ENCODE data around the gene TXLNB.

TXLNB gene

DNA sequence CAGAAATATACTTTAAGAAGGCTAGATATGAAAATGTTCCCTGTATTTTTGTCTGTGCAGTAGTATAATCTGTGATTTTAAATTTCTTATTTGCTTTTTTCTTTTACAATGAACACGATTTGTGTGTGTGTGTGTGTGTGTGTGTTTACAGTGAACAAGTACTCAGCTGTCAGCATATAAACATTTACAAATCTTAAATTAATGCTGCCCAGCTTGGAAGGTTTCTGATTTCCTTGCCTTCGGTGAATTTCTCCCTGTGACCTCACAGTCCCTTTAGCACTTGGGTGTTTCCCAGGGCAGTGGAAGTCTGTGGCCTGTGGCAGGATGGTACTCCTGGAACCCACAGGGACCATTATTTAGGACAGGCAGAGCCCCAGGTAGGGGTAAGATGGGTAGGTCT, 37.6 kb downstream of the TXLNB start:
- no peak for DNase-seq
- Histone ChIP-seq H3K4me3 (ENCODE audit: low read depth, low read length) (no peak overlapping the region), H3K27me3 (ENCODE audit: insufficient read depth, low read depth, severe bottlenecking) (no peaks in the 10 kb centered on the region), H3K9me3 (ENCODE audit: severe bottlenecking) (no peaks in the 10 kb centered on the region), H3K27ac (no peak overlapping the region), H3K36me3 (no peaks in the 10 kb centered on the region)
- TF ChIP-seq, protein P1, sequence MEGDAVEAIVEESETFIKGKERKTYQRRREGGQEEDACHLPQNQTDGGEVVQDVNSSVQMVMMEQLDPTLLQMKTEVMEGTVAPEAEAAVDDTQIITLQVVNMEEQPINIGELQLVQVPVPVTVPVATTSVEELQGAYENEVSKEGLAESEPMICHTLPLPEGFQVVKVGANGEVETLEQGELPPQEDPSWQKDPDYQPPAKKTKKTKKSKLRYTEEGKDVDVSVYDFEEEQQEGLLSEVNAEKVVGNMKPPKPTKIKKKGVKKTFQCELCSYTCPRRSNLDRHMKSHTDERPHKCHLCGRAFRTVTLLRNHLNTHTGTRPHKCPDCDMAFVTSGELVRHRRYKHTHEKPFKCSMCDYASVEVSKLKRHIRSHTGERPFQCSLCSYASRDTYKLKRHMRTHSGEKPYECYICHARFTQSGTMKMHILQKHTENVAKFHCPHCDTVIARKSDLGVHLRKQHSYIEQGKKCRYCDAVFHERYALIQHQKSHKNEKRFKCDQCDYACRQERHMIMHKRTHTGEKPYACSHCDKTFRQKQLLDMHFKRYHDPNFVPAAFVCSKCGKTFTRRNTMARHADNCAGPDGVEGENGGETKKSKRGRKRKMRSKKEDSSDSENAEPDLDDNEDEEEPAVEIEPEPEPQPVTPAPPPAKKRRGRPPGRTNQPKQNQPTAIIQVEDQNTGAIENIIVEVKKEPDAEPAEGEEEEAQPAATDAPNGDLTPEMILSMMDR (IDR thresholded peaks at IDR 0.05; ENCODE audit: low read depth, low read length): no peak

DNA sequence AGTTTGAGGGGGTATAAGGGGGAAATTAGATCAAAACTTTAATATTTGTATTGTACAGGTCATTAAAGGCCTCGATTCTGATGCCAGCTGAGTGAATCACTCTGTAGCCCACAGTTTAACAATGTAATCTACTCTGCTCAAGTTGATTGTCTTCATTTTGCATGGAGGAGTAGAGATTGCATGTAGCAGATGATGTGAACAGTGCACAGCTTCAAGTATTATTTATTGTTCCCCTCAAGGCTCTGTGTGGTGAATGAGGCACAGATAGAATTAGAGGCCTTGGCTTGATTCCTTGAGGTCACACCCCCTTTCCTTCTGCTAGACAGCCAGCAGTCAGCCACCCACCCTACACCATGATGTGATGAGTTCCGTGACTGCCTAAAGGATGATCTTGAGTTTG, 38.1 kb downstream of the TXLNB start:
- Histone ChIP-seq H3K4me3 (ENCODE audit: low read depth, low read length) (no peak overlapping the region), H3K36me3 (no peaks in the 10 kb centered on the region), H3K9me3 (ENCODE audit: severe bottlenecking) (no peaks in the 10 kb centered on the region), H3K27me3 (ENCODE audit: insufficient read depth, low read depth, severe bottlenecking) (no peaks in the 10 kb centered on the region), H3K27ac (no peak overlapping the region)
- no peak for DNase-seq
- TF ChIP-seq, protein P1 (IDR thresholded peaks at IDR 0.05; ENCODE audit: low read depth, low read length): no peak

DNA sequence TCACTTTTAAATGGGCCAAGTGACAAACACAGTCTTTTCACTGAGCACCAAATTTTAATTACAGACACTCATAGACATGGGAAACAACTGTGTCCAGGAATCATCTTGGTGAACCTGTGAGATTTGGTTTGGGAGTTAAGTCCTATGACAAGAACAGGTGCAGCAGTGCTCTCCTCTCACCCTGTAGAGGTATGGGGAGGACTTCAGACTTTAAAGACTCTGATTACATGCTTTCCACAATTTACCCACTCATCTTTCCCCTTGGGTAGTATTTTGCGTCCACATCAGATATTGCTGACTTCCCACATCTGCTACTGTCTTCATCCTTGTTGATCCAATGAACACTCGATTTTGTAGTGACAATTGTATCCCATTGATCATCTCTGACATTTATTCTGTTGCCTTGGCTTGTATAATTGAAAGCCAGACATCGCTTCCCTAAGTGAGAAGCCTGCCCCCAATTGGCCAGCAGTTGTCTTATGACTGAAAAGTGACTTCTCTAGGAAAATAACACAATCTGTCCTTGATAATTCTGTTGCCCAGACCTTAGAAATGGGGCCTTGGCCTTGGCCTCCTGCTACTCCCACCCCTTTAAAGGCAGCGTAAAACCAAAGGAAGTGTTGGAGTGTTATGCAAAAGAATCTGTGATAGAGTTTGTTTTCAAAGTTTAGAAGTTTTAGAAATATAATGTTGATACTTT, 40.0 kb downstream of the TXLNB start:
- TF ChIP-seq, protein P1 (IDR thresholded peaks at IDR 0.05; ENCODE audit: low read depth, low read length): no peak
- DNase-seq: no peak
- H3K9me3 ChIP-seq (ENCODE audit: severe bottlenecking): no peaks in the 10 kb centered on the region
- H3K36me3 ChIP-seq: no peaks in the 10 kb centered on the region
- no peak overlapping the region for H3K27ac ChIP-seq
- no peak overlapping the region for H3K4me3 ChIP-seq (ENCODE audit: low read depth, low read length)
- no peaks in the 10 kb centered on the region for H3K27me3 ChIP-seq (ENCODE audit: insufficient read depth, low read depth, severe bottlenecking)

DNA sequence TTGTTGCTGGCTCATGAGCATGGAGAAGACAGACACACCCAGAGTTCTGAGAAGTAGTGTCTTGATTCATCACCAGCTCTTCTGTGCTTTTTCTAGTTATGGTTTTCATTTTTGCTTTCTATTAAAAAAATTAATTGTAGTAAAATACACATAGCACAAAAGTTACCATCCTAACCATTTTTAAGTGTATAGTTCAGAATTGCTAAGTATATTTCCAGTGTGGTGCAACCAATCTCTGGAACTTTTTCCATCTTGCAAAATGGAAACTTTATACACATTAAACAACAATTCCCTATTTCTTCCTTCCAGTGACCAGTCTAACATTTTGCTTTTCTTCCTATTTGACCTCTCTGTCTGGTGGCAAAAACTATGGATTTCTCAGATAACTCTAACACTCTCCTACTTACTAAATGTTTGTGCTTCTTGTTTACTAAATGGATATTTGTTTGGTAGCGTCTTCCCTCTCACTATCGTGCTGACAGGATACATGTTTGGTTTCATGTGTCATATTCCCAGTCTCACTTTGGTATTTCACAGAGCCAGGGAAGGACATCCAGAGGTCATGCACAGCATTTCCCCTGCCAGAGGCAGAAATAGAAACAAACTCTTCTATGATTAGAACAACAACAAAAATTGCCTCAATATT, 40.6 kb downstream of the TXLNB start:
- Histone ChIP-seq H3K27ac (no peak overlapping the region), H3K27me3 (ENCODE audit: insufficient read depth, low read depth, severe bottlenecking) (no peaks in the 10 kb centered on the region), H3K36me3 (no peaks in the 10 kb centered on the region), H3K9me3 (ENCODE audit: severe bottlenecking) (no peaks in the 10 kb centered on the region), H3K4me3 (ENCODE audit: low read depth, low read length) (no peak overlapping the region)
- DNase-seq: no peak
- TF ChIP-seq, protein P1 (IDR thresholded peaks at IDR 0.05; ENCODE audit: low read depth, low read length): no peak

DNA sequence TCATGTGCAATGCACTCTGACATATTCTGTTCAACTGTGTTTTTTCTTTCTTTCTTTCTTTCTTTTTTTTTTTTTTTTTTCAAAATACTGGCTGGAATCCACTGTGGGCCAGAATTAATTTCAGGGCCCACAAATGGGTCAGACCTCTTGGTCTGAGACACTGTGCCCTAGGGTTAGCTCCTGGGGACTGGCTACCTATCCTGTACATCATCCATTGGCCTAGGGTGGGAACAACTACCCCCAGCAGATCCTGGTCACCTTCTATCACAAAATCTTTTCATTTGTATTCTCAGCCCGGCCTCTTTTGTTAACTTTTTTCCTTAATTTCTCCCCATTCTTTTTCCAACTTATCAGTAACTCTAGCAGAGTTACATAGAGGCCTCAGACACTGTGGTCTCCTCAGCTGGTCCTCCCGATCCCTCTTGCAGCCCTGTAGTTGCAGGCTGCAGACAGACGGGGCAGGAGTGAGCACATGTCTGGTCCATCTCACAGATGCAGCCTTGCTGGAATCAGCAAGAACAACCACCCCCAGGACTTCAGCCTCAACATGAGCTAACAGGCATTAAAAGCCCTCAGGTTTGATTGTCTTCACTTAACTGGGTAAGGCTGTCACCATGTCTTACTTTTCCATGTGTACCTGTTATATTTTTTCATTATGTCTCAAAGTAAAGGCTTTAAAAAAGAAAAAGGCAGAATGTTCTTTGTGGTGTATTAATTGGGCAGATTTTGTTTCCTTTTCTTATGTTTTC, 41.3 kb downstream of the TXLNB start:
- TF ChIP-seq, protein P1 (IDR thresholded peaks at IDR 0.05; ENCODE audit: low read depth, low read length): peak; percentile 82
- peak; percentile 70 for DNase-seq
- H3K4me3 ChIP-seq (ENCODE audit: low read depth, low read length): no peak overlapping the region
- H3K27me3 ChIP-seq (ENCODE audit: insufficient read depth, low read depth, severe bottlenecking): no peaks in the 10 kb centered on the region
- no peaks in the 10 kb centered on the region for H3K36me3 ChIP-seq
- no peak overlapping the region for H3K27ac ChIP-seq
- no peaks in the 10 kb centered on the region for H3K9me3 ChIP-seq (ENCODE audit: severe bottlenecking)

Data from WERI-Rb-1 (cell line).